Thyroid gland (tissue), 4 donors: Measurements from ENCODE around the gene PRR5.

Source experiments
- POLR2A ChIP-seq, 2 donors: fragments of 450-650 bp; IDR thresholded peaks; one replicate each; pipeline ENCODE4 v1.6.1; 2017; ENCODE audit warnings: antibody characterized with exemption in 2 of 2, mild to moderate bottlenecking in 2 of 2, moderate library complexity in 1 of 2
- TF ChIP-seq, protein P1 (sequence below), 6 experiments: fragments of 200-600 bp in 3 of 6; fragments of 450-650 bp in 3 of 6; sonication (generic) in 3 of 6; IDR thresholded peaks; one replicate each; pipeline ENCODE4 v1.5.1; 2016 to 2019; ENCODE audit warnings: antibody characterized with exemption in 6 of 6, mild to moderate bottlenecking in 2 of 6, inconsistent platforms in 1 of 6, moderate library complexity in 1 of 6

DNA sequence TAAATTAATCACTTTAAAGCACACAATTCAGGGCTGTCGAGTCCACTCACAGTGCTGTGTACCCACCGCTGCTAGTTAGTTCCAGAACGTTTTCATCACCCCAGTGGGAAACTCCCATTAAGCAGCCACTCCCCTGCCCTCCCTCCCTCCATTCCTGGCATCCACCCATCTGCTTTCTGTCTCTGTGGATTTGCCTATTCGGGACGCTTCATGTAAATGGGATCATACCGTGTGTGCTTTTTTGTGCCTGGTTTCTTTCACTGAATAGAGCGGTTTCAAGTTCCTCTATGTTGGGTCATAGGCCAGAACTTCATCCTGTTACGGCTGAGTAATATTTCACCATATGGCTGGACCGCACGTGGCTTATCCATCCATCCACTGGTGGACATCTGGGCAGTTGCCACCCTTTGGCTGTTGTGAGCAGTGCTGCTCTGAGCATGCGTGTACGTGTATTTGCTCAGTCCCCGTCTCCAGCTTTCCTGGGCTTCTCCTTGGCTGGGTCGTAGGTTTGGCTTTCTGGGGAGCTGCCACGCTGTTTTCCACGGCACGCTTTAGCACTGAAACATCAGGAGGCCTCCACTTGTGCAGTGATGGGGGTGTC, 80.5 kb downstream of the PRR5 start:
- TF ChIP-seq, protein P1, sequence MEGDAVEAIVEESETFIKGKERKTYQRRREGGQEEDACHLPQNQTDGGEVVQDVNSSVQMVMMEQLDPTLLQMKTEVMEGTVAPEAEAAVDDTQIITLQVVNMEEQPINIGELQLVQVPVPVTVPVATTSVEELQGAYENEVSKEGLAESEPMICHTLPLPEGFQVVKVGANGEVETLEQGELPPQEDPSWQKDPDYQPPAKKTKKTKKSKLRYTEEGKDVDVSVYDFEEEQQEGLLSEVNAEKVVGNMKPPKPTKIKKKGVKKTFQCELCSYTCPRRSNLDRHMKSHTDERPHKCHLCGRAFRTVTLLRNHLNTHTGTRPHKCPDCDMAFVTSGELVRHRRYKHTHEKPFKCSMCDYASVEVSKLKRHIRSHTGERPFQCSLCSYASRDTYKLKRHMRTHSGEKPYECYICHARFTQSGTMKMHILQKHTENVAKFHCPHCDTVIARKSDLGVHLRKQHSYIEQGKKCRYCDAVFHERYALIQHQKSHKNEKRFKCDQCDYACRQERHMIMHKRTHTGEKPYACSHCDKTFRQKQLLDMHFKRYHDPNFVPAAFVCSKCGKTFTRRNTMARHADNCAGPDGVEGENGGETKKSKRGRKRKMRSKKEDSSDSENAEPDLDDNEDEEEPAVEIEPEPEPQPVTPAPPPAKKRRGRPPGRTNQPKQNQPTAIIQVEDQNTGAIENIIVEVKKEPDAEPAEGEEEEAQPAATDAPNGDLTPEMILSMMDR (IDR thresholded peaks at IDR 0.05), result no peak
- no peak for TF ChIP-seq POLR2A (IDR thresholded peaks at IDR 0.05)
